ENCODE results near the gene OR7G3. TPM values are rescaled to one million over a fixed set of nuclear protein-coding genes. Genes with fewer than 3 reads are reported as not detected.

Gene OR7G3
- total RNA-seq, 3 donors from 2014 or later: not detected

Other genes with a start within 250 kb of the OR7G3 start
- under 1 TPM in 1 of 3 donors, not detected in 2; 0.03 TPM for gene MUC16, start 116.5 kb downstream of the OR7G3 start, total RNA-seq
- not detected for gene OR1M1, start 39.9 kb downstream of the OR7G3 start, total RNA-seq
- gene OR7G2, start 19.5 kb downstream of the OR7G3 start, total RNA-seq: not detected
- not detected for gene OR7G1, start 11.2 kb downstream of the OR7G3 start, total RNA-seq
- 10 to 100 TPM; 53.6 to 57.4 (median 56.4) TPM for gene ZNF317, start 13.4 kb upstream of the OR7G3 start, total RNA-seq
- gene OR7D2, start 52.0 kb upstream of the OR7G3 start, total RNA-seq: under 1 TPM in 2 of 3 donors, not detected in 1; 0.10 to 0.24 TPM
- gene OR7D4, start 92.6 kb upstream of the OR7G3 start, total RNA-seq: not detected
- gene OR7E24, start 124.0 kb upstream of the OR7G3 start, total RNA-seq: not detected
- gene ZNF699, start 182.9 kb upstream of the OR7G3 start, total RNA-seq: 1 to 10 TPM; 3.5 to 5.6 (median 3.8) TPM
- gene ZNF559, start 197.2 kb upstream of the OR7G3 start, total RNA-seq: 10 to 100 TPM in 1 of 3 donors, 1 to 10 TPM in 2; 6.6 to 11.0 (median 8.2) TPM
- under 1 TPM in 2 of 3 donors, not detected in 1; 0.27 to 0.37 TPM for gene ZNF177, start 236.1 kb upstream of the OR7G3 start, total RNA-seq

All from activated T-cell treated with anti-CD3 and anti-CD28 coated beads, Interleukin-2, amount 50 U/mL, for 4 hours (primary cell).